Measurements from ENCODE around the gene INPP4B. TPM values are rescaled to one million over a fixed set of nuclear protein-coding genes. Genes with fewer than 3 reads are reported as not detected.

Gene INPP4B
- total and polyA plus RNA-seq, 7 donors: 1.5 to 16.8 (median 9.5) TPM

DNA sequence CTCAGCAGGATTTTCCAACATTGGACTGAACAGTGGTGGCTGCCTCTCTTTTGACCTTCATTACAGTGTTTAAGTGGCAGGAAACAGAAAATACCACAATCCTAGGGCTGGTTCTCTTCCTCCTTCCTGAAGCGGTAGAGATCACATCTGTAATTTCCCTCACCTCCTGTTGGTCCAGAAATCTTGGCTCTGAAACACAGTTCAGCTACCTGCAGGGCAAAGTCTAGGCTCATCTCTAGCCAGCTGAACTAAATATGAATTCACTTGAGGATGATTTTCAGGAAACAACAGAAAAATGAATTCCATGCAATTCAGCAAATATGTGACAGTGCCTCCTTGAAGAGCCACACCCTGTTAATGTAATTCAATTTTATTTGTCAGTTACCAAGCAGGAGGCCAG, 531.9 kb downstream of the INPP4B start:
- no peak for DNase-seq
- ATAC-seq: no peak

DNA sequence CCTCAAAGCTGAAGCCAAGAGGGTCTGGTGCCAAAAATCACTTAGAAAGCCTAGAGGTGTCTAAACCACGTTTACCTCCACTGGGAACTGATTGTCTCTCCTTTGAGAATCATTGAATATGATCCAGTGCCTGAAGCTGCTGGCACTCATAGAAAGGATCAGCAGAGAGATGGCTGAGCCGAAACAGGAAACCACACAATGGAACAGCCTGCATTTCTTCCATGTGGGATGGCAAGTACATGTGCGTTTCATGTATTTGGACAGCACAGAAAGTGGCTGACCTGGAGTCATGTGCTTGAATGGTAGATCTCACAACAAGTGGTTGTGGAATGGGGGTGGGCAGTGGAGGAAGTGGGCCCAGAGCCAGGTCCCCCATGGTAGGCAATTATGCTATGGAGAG, 533.7 kb downstream of the INPP4B start:
- 32 to 56% (median 49%) methylated on average over 3 of the region's 3 CpGs for WGBS, 3 donors
- no peaks in the 10 kb centered on the region for H3K9me3 ChIP-seq
- TF ChIP-seq, protein P1, sequence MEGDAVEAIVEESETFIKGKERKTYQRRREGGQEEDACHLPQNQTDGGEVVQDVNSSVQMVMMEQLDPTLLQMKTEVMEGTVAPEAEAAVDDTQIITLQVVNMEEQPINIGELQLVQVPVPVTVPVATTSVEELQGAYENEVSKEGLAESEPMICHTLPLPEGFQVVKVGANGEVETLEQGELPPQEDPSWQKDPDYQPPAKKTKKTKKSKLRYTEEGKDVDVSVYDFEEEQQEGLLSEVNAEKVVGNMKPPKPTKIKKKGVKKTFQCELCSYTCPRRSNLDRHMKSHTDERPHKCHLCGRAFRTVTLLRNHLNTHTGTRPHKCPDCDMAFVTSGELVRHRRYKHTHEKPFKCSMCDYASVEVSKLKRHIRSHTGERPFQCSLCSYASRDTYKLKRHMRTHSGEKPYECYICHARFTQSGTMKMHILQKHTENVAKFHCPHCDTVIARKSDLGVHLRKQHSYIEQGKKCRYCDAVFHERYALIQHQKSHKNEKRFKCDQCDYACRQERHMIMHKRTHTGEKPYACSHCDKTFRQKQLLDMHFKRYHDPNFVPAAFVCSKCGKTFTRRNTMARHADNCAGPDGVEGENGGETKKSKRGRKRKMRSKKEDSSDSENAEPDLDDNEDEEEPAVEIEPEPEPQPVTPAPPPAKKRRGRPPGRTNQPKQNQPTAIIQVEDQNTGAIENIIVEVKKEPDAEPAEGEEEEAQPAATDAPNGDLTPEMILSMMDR (IDR thresholded peaks at IDR 0.05): no peak

More for the DNA sequence above, 531.9 kb downstream of the INPP4B start:
- Histone ChIP-seq H3K4me1 (peaks cover 6% of the 10 kb centered on the region), H3K27ac (no peak overlapping the region), H3K27me3 (ENCODE audit: insufficient read depth in 3 of 3, low read length in 2 of 3) (no peaks in the 10 kb centered on the region), H3K4me3 (no peak overlapping the region), H3K9me3 (no peaks in the 10 kb centered on the region), H3K36me3 (ENCODE audit: insufficient read depth in 1 of 2, low read depth in 1 of 2) (no peaks in the 10 kb centered on the region)
- intact Hi-C loops (cut with DNase I): no loop called here
- 67 to 78% (median 77%) methylated on average over 1 of the region's 1 CpG for WGBS, 3 donors
- TF ChIP-seq, protein P1 (IDR thresholded peaks at IDR 0.05): no peak

DNA sequence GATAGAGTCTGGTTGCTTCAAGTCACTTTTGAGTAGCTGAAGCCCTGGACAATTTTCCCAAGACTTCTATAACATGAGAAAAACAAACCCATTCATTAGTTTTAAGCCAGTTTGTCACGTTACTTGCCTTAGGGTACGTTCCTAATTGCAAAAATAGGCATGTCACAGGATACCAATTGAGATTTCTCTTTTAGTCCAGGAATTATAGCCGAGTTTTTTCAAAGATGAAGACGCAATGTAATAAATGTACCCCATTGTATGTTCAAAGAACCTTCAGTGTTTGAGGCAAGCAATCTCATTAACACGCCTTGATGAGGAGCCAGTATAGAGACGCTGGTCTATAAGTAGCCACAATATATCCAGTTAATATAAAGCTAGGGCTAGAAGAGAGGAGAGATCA, 534.2 kb downstream of the INPP4B start:
- H3K9me3 ChIP-seq: no peaks in the 10 kb centered on the region
- H3K36me3 ChIP-seq (ENCODE audit: insufficient read depth in 1 of 2, low read depth in 1 of 2): no peaks in the 10 kb centered on the region
- H3K4me3 ChIP-seq: no peak overlapping the region
- TF ChIP-seq, protein P1 (IDR thresholded peaks at IDR 0.05): no peak
- no peak overlapping the region for H3K27ac ChIP-seq
- intact Hi-C loops (cut with DNase I): no loop called here
- no peak for ATAC-seq
- peaks cover 21% of the 10 kb centered on the region for H3K4me1 ChIP-seq
- no peaks in the 10 kb centered on the region for H3K27me3 ChIP-seq (ENCODE audit: insufficient read depth in 3 of 3, low read length in 2 of 3)
- no peak for DNase-seq
- WGBS, 3 donors: 42 to 87% (median 42%) methylated on average over 6 of the region's 6 CpGs

More for the DNA sequence above, 533.7 kb downstream of the INPP4B start:
- Histone ChIP-seq H3K27me3 (ENCODE audit: insufficient read depth in 3 of 3, low read length in 2 of 3) (no peaks in the 10 kb centered on the region), H3K27ac (no peak overlapping the region), H3K36me3 (ENCODE audit: insufficient read depth in 1 of 2, low read depth in 1 of 2) (no peaks in the 10 kb centered on the region), H3K4me3 (no peak overlapping the region), H3K4me1 (peaks cover 21% of the 10 kb centered on the region)
- DNase-seq (no peak), ATAC-seq (peak in 1 of 4 donors; percentile 22)
- intact Hi-C loops (cut with DNase I): no loop called here

DNA sequence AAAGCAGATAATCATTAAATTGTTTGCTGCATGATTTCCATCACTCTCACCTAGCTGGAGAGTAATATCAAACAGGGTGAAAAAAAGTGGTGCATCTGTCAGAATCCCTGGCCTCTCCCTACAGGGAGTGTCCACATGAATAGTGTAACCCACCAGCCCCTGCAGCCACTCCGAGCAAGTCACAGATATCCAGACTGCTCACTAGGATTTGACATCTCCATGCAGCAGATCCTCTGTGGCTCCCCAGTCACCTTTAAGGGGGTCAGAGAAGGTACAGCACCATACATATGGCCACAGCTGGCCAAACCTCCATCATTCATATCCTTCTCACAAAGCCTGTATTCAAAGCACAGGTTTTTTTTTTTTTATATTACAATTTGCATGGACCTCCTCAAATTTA, 536.3 kb downstream of the INPP4B start:
- 74 to 96% (median 80%) methylated on average over 1 of the region's 1 CpG for WGBS, 3 donors
- intact Hi-C loops (cut with DNase I): no loop called here

More for the DNA sequence above, 536.3 kb downstream of the INPP4B start:
- Histone ChIP-seq H3K36me3 (ENCODE audit: insufficient read depth in 1 of 2, low read depth in 1 of 2) (no peaks in the 10 kb centered on the region), H3K27me3 (ENCODE audit: insufficient read depth in 3 of 3, low read length in 2 of 3) (no peaks in the 10 kb centered on the region), H3K27ac (no peak overlapping the region), H3K9me3 (no peaks in the 10 kb centered on the region), H3K4me1 (peaks cover 21% of the 10 kb centered on the region), H3K4me3 (no peak overlapping the region)
- TF ChIP-seq, protein P1 (IDR thresholded peaks at IDR 0.05): no peak
- no peak for ATAC-seq
- DNase-seq: no peak

Measured in psoas muscle (tissue), 8 donors.